Measurements from ENCODE around the gene ALDH6A1.

ALDH6A1 gene

GRCh38 chr14:74109369-74109768 lies 25.1 kb upstream of the ALDH6A1 start:
- Histone ChIP-seq H3K4me3 (ENCODE audit: severe bottlenecking) (no peak overlapping the region), H3K4me1 (ENCODE audit: insufficient read depth, poor library complexity, severe bottlenecking) (no peaks in the 10 kb centered on the region), H3K27ac (ENCODE audit: poor library complexity, severe bottlenecking) (no peak overlapping the region), H3K36me3 (ENCODE audit: low read depth) (peaks cover 40% of the 10 kb centered on the region), H3K9me3 (ENCODE audit: severe bottlenecking) (no peaks in the 10 kb centered on the region), H3K27me3 (ENCODE audit: insufficient read depth, poor library complexity, severe bottlenecking) (no peaks in the 10 kb centered on the region)
- no peak for DNase-seq (ENCODE audit: low spot score)
- TF ChIP-seq CTCF (IDR thresholded peaks at IDR 0.05; ENCODE audit: poor library complexity, severe bottlenecking) = no peak
- no peak for ATAC-seq (ENCODE audit: low read depth)

GRCh38 chr14:74105381-74105780 lies 21.1 kb upstream of the ALDH6A1 start:
- Histone ChIP-seq H3K27me3 (ENCODE audit: insufficient read depth, poor library complexity, severe bottlenecking) (no peaks in the 10 kb centered on the region), H3K36me3 (ENCODE audit: low read depth) (peaks cover 59% of the 10 kb centered on the region), H3K9me3 (ENCODE audit: severe bottlenecking) (no peaks in the 10 kb centered on the region), H3K4me1 (ENCODE audit: insufficient read depth, poor library complexity, severe bottlenecking) (no peaks in the 10 kb centered on the region), H3K4me3 (ENCODE audit: severe bottlenecking) (no peak overlapping the region), H3K27ac (ENCODE audit: poor library complexity, severe bottlenecking) (no peak overlapping the region)
- no peak for TF ChIP-seq CTCF (IDR thresholded peaks at IDR 0.05; ENCODE audit: poor library complexity, severe bottlenecking)
- DNase-seq (ENCODE audit: low spot score) (no peak), ATAC-seq (ENCODE audit: low read depth) (no peak)

GRCh38 chr14:74089251-74090020 lies 5.2 kb upstream of the ALDH6A1 start:
- Histone ChIP-seq H3K27me3 (ENCODE audit: insufficient read depth, poor library complexity, severe bottlenecking) (no peaks in the 10 kb centered on the region), H3K36me3 (ENCODE audit: low read depth) (peaks cover 18% of the 10 kb centered on the region; the same call in 1 of the 2 replicates), H3K27ac (ENCODE audit: poor library complexity, severe bottlenecking) (no peak overlapping the region), H3K4me3 (ENCODE audit: severe bottlenecking) (no peak overlapping the region), H3K9me3 (ENCODE audit: severe bottlenecking) (no peaks in the 10 kb centered on the region), H3K4me1 (ENCODE audit: insufficient read depth, poor library complexity, severe bottlenecking) (peaks cover 7% of the 10 kb centered on the region)
- ATAC-seq (ENCODE audit: low read depth) (no peak), DNase-seq (ENCODE audit: low spot score) (no peak)
- TF ChIP-seq CTCF (IDR thresholded peaks at IDR 0.05; ENCODE audit: poor library complexity, severe bottlenecking) = no peak

GRCh38 chr14:74085828-74086227 lies 1.6 kb upstream of the ALDH6A1 start:
- no peak overlapping the region for H3K27ac ChIP-seq (ENCODE audit: poor library complexity, severe bottlenecking)

More at GRCh38 chr14:74085828-74086227, 1.6 kb upstream of the ALDH6A1 start:
- DNase-seq (ENCODE audit: low spot score) (no peak), ATAC-seq (ENCODE audit: low read depth) (no peak)
- Histone ChIP-seq H3K36me3 (ENCODE audit: low read depth) (peaks cover 1% of the 10 kb centered on the region; the same call in 1 of the 2 replicates), H3K27me3 (ENCODE audit: insufficient read depth, poor library complexity, severe bottlenecking) (no peaks in the 10 kb centered on the region), H3K9me3 (ENCODE audit: severe bottlenecking) (no peaks in the 10 kb centered on the region), H3K4me3 (ENCODE audit: severe bottlenecking) (peak overlapping the region; percentile 61), H3K4me1 (ENCODE audit: insufficient read depth, poor library complexity, severe bottlenecking) (peaks cover 7% of the 10 kb centered on the region)
- no peak for TF ChIP-seq CTCF (IDR thresholded peaks at IDR 0.05; ENCODE audit: poor library complexity, severe bottlenecking)

Data from RWPE2 (cell line).